ENCODE results near the gene IL24.

The IL24 gene

DNA sequence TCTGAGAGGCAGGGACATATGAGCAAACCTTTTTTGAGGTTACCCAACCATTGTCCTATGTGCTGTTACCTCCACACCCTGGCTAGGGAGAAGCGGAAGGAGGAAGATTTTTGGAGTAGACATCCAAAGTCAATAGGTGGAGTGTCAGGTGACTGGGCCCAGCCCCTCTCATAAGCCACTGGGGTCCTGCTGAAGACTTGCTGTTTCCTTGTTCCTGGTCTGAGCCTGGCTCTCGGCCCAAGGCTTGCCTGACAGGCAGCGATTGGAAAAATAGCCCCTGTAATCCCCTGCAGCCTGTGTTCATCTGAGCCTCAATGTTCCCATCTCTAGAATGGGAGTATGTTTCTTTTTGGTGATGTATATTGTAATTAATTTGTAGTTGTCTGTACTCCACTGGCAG lies 55.9 kb downstream of the IL24 start:
- DNase-seq (ENCODE audit: low read depth), result no peak

DNA sequence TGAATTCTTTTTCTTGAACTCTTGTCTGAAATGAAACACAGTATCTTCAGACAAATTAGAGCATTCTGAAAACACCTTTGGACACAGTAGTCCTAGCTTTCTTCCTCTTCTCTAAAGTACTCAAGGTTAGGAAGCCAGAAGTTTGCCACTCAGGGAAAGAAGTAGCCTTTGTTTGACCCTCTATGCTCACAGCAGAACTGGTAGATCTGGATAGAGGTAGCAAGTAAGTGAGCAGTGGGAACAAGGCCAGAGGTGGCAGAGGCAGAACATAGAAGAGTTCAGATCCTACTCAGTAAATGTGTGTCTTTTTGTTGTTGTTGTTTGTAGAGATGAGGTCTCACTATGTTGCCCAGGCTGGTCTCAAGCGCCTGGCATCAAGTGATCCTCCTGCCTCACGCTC lies 56.4 kb downstream of the IL24 start:
- no peak for DNase-seq (ENCODE audit: low read depth)

All from stimulated activated CD8-positive, alpha-beta memory T cell treated with anti-CD3 and anti-CD28 coated beads, Interleukin-12 subunit alpha, Interleukin-12 subunit beta, amount 100 ng/mL, for 4 hours (primary cell).